NB4 (cell line): ENCODE results near the gene KIDINS220.

ENCODE experiments used
- CTCF ChIP-seq: IDR thresholded peaks from one replicate; pipeline ENCODE4 v1.5.1; 2012; ENCODE audit warnings: low read depth, low read length
- MYC ChIP-seq: IDR thresholded peaks from 2 replicates; pipeline ENCODE4 v1.6.1; 2011; ENCODE audit warnings: low read depth, low read length
- POLR2A ChIP-seq: IDR thresholded peaks from 2 replicates; pipeline ENCODE4 v1.6.1; 2011; ENCODE audit warnings: mild to moderate bottlenecking; ENCODE audit not compliant: insufficient read length; ENCODE audit errors: extremely low read depth

DNA sequence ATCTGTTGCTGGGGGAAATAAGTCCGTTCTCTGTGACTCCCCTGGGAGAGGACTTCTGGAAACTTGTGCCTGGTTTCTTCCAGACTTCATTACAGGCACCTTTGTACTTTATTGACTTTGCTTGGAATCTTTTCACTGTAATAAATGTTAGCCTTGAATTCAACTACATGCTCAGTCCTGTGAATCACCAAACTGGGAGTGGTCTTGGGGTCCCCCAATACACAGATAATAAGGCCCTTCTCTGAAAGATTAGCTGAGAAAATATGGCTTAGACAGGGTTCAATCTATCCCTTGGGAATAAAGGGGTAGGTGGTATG is 48.7 kb upstream of the KIDINS220 start:
- TF ChIP-seq CTCF (no peak), MYC (no peak), POLR2A (no peak)
